Ovary (tissue), 9 donors: ENCODE measurements around the gene CAMSAP3. TPM values are rescaled to one million over a fixed set of nuclear protein-coding genes. Genes with fewer than 3 reads are reported as not detected.

Source experiments
- DNase-seq, 5 donors: peaks; one replicate each; pipeline ENCODE4 v3.0.0-alpha.2; 2019 to 2020
- H3K27ac ChIP-seq, 2 donors: fragments of 200-600 bp; one replicate each; pipeline versions ENCODE4 v1.5.1 to v1.8.0; 2019 to 2022
- H3K27me3 ChIP-seq: fragments of 200-600 bp; one replicate; pipeline ENCODE4 v1.8.0; 2022
- H3K36me3 ChIP-seq: fragments of 200-600 bp; sonication (generic); one replicate; pipeline ENCODE4 v1.5.1; 2019
- H3K4me1 ChIP-seq: one replicate; pipeline ENCODE4 v1.8.1; 2013; ENCODE audit warnings: mild to moderate bottlenecking, moderate library complexity; ENCODE audit not compliant: insufficient read depth
- H3K4me3 ChIP-seq: fragments of 200-600 bp; sonication (generic); one replicate; pipeline ENCODE4 v1.5.1; 2017
- H3K9me3 ChIP-seq, 2 donors: fragments of 200-600 bp in 1 of 2; sonication (generic) in 1 of 2; one replicate each; pipeline versions ENCODE4 v1.5.1 to v1.8.1; 2013 to 2019; ENCODE audit warnings: mild to moderate bottlenecking in 1 of 2, moderate library complexity in 1 of 2
- EP300 ChIP-seq: sonication (generic); formaldehyde crosslinking; IDR thresholded peaks from one replicate; pipeline ENCODE4 v1.6.1; 2017; ENCODE audit warnings: antibody characterized with exemption
- POLR2A ChIP-seq: fragments of 450-650 bp; IDR thresholded peaks from one replicate; pipeline ENCODE4 v1.6.1; 2017; ENCODE audit warnings: antibody characterized with exemption, mild to moderate bottlenecking, moderate library complexity
- WGBS, 3 donors: extraction: QIAGEN DNeasy Blood & Tissue Kit in 1 of 3; methylation state at CpG; one replicate each; pipeline versions ENCODE4 v1.1.5 to v1.1.7; 2013 to 2017; 5-methylcytosine and 5-hydroxymethylcytosine counted together
- intact Hi-C, 4 donors: fragments of 100-400 bp; cut with DNase I; formaldehyde crosslinking; loops; one replicate each; pipeline versions ENCODE4 v1.11.0 to v1.15.1; 2022 to 2023
- polyA plus RNA-seq, 2 donors: library from polyadenylated mRNA; stranded (reverse); fragments of 200-250 nt in 1 of 2; fragments of 350-450 nt in 1 of 2; fragmentation: Illumina TruSeq in 1 of 2; extraction: RNeasy Lipid Tissue Mini Kit (QIAGEN cat#74804) in 1 of 2; gene quantifications; one replicate each; pipeline ENCODE4 v1.2.3, GENCODE V29; 2013 to 2014
- total RNA-seq, 7 donors: library from RNA; depleted of rRNA in 2 of 7; stranded (reverse); fragments of >200 nt in 2 of 7; fragmentation: NEBNext Ultra II Directional in 3 of 7; extraction: Animal tissue kit (Norgen Biotek cat#: 25700) in 3 of 7; gene quantifications; one replicate each; pipeline versions ENCODE4 v1.1.0 to v1.2.4, GENCODE V29; 2016 to 2023
- TF ChIP-seq, protein P1 (sequence below), 3 donors: fragments of 450-650 bp in 2 of 3; fragments of 200-600 bp in 1 of 3; IDR thresholded peaks; one replicate each; pipeline versions ENCODE4 v1.5.1 to v1.8.0; 2016 to 2022; ENCODE audit warnings: antibody characterized with exemption in 3 of 3, mild to moderate bottlenecking in 1 of 3
- donor health status: DM: no; HTN: no; CAD: no; lungs with moderate emphysema.
- donor health status: DM: no; HTN: no; CAD: no.
- donor health status: Bipolar disorder and iron deficiency.
- donor health status: DM: yes; HTN: yes; CAD: no.
- donor health status: DM: no; HTN: no; CAD: no.
- donor health status: DM: yes; HTN: yes; CAD: no.

CAMSAP3 gene
- total and polyA plus RNA-seq, 9 donors: 0.08 to 8.2 (median 1.4) TPM

GRCh38 chr19:7611541-7612279 lies 16.0 kb downstream of the CAMSAP3 start:
- Histone ChIP-seq H3K4me3 (no peak overlapping the region), H3K27ac (no peak overlapping the region), H3K36me3 (no peaks in the 10 kb centered on the region), H3K27me3 (no peaks in the 10 kb centered on the region), H3K4me1 (no peaks in the 10 kb centered on the region), H3K9me3 (no peaks in the 10 kb centered on the region)
- WGBS, 3 donors: 72 to 83% (median 76%) methylated on average over 33 to 41 of the region's 41 CpGs
- no peak for TF ChIP-seq POLR2A
- DNase-seq: no peak
- intact Hi-C loops: no loop called here

GRCh38 chr19:7612282-7613274 lies 16.9 kb downstream of the CAMSAP3 start:
- Histone ChIP-seq H3K27me3 (no peaks in the 10 kb centered on the region), H3K9me3 (no peaks in the 10 kb centered on the region), H3K36me3 (no peaks in the 10 kb centered on the region), H3K4me3 (no peak overlapping the region), H3K4me1 (no peaks in the 10 kb centered on the region), H3K27ac (no peak overlapping the region)
- TF ChIP-seq, protein P1, sequence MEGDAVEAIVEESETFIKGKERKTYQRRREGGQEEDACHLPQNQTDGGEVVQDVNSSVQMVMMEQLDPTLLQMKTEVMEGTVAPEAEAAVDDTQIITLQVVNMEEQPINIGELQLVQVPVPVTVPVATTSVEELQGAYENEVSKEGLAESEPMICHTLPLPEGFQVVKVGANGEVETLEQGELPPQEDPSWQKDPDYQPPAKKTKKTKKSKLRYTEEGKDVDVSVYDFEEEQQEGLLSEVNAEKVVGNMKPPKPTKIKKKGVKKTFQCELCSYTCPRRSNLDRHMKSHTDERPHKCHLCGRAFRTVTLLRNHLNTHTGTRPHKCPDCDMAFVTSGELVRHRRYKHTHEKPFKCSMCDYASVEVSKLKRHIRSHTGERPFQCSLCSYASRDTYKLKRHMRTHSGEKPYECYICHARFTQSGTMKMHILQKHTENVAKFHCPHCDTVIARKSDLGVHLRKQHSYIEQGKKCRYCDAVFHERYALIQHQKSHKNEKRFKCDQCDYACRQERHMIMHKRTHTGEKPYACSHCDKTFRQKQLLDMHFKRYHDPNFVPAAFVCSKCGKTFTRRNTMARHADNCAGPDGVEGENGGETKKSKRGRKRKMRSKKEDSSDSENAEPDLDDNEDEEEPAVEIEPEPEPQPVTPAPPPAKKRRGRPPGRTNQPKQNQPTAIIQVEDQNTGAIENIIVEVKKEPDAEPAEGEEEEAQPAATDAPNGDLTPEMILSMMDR (IDR thresholded peaks at IDR 0.05): no peak
- TF ChIP-seq EP300: no peak
- no peak for TF ChIP-seq POLR2A
- DNase-seq: no peak
- 84 to 91% (median 87%) methylated on average over 76 to 81 of the region's 81 CpGs for WGBS, 3 donors
- intact Hi-C loops: no loop called here

DNA sequence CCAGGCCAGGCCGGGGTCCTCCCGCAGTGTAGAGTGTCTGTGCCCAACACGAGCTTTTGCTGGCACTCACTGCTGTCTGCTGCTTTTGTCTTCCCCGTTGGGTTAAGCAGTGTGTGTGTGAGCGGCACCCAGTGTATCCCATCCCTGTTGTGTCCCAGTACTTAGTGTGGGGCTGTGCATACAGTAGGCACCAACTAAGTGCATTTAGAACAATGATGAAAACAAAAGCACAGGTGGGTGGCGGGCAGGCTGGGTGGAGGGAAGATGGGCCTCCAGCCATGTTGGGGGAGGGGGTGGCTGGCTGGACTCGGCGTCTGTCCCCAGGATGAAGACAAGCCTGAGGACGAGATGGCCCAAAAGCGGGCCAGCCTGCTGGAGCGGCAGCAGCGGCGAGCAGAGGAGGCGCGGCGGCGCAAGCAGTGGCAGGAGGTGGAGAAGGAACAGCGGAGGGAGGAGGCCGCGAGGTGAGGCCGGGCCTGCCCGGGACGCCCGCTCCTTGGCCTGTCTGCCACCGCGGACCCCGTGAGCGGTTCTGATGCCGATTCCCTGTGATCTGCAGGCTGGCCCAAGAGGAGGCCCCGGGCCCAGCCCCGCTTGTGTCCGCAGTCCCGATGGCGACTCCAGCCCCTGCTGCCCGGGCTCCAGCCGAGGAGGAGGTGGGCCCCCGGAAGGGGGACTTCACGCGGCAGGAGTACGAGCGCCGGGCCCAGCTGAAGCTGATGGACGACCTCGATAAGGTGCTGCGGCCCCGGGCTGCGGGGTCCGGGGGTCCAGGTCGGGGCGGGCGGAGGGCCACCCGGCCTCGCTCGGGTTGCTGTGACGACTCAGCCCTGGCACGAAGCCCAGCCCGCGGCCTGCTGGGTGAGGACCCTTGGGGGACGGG lies 19.4 kb downstream of the CAMSAP3 start:
- intact Hi-C loops: no loop called here
- no peaks in the 10 kb centered on the region for H3K9me3 ChIP-seq
- no peak for DNase-seq
- 61 to 81% (median 64%) methylated on average over 36 to 59 of the region's 59 CpGs for WGBS, 3 donors
- H3K36me3 ChIP-seq: no peaks in the 10 kb centered on the region
- no peak overlapping the region for H3K4me3 ChIP-seq
- TF ChIP-seq POLR2A (no peak), EP300 (no peak)
- TF ChIP-seq, protein P1 (IDR thresholded peaks at IDR 0.05): no peak
- no peaks in the 10 kb centered on the region for H3K4me1 ChIP-seq
- no peak overlapping the region for H3K27ac ChIP-seq
- H3K27me3 ChIP-seq: no peaks in the 10 kb centered on the region

DNA sequence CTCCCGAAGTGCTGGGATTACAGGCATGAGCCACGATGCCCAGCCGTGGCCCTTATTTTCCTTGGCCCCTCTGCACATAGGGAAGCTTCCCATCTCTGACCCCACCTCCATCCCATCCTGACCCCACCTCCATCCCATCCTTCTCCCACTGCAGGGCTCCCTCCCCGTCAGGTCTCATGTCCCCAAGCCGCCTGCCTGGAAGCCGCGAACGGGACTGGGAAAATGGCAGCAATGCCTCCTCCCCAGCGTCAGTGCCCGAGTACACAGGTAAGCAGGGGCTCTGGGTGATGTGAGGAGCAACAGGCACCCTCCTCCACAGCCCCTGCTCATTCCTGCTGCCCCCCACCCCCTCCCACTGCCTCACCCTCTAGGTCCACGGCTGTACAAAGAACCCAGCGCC lies 21.5 kb downstream of the CAMSAP3 start:
- Histone ChIP-seq H3K4me3 (no peak overlapping the region), H3K4me1 (no peaks in the 10 kb centered on the region), H3K27me3 (no peaks in the 10 kb centered on the region), H3K36me3 (no peaks in the 10 kb centered on the region), H3K9me3 (no peaks in the 10 kb centered on the region), H3K27ac (no peak overlapping the region)
- intact Hi-C loops: no loop called here
- DNase-seq: no peak
- TF ChIP-seq POLR2A: no peak
- TF ChIP-seq, protein P1 (IDR thresholded peaks at IDR 0.05): no peak
- no peak for TF ChIP-seq EP300
- 83 to 87% (median 86%) methylated on average over 12 of the region's 12 CpGs for WGBS, 3 donors
